Esophagus muscularis mucosa (tissue), 4 donors: Measurements from ENCODE around the gene PLEKHA3. TPM values are rescaled to one million over a fixed set of nuclear protein-coding genes. Genes with fewer than 3 reads are reported as not detected.
A peak's percentile ranks its signal among the peaks of the same experiment; 100 is the strongest.

Experiments
- DNase-seq: peaks from one replicate; pipeline ENCODE4 v3.0.0-alpha.2; 2017; ENCODE audit errors: extremely low spot score
- H3K27ac ChIP-seq, 4 donors: fragments of 200-600 bp; sonication (generic); replicated peaks in 1 of 4; 1 replicate in 3 of 4; 2 replicates in 1 of 4; pipeline ENCODE4 v1.5.1; 2016 to 2019; ENCODE audit warnings: mild to moderate bottlenecking in 1 of 4
- H3K27me3 ChIP-seq, 4 donors: fragments of 200-600 bp; sonication (generic); one replicate each; pipeline versions ENCODE4 v1.5.1 to v1.6.0; 2016 to 2019
- H3K36me3 ChIP-seq, 4 donors: fragments of 200-600 bp; sonication (generic); one replicate each; pipeline ENCODE4 v1.5.1; 2016 to 2019
- H3K4me1 ChIP-seq, 4 donors: fragments of 200-600 bp; sonication (generic); one replicate each; pipeline ENCODE4 v1.5.1; 2016 to 2019
- H3K4me3 ChIP-seq, 4 donors: fragments of 200-600 bp; sonication (generic); 1 replicate in 2 of 4; 2 replicates in 2 of 4; pipeline ENCODE4 v1.5.1; 2016 to 2019; ENCODE audit warnings: mild to moderate bottlenecking in 4 of 4, moderate library complexity in 1 of 4
- H3K9me3 ChIP-seq, 4 donors: fragments of 200-600 bp; sonication (generic); 1 replicate in 3 of 4; 2 replicates in 1 of 4; pipeline ENCODE4 v1.5.1; 2016 to 2019
- EP300 ChIP-seq: sonication (generic); formaldehyde crosslinking; IDR thresholded peaks from one replicate; pipeline ENCODE4 v1.6.1; 2017; ENCODE audit warnings: antibody characterized with exemption
- POLR2A ChIP-seq: fragments of 450-650 bp; IDR thresholded peaks from one replicate; pipeline ENCODE4 v1.6.1; 2017; ENCODE audit warnings: antibody characterized with exemption, moderate library complexity, mild to moderate bottlenecking, low read depth
- POLR2AphosphoS5 ChIP-seq, 2 donors: sonication (generic); formaldehyde crosslinking; IDR thresholded peaks; one replicate each; pipeline ENCODE4 v1.6.1; 2017; ENCODE audit warnings: antibody characterized with exemption in 2 of 2
- WGBS: methylation state at CpG from one replicate; pipeline ENCODE4 v1.1.5; 2018; 5-methylcytosine and 5-hydroxymethylcytosine counted together
- intact Hi-C: fragments of 100-400 bp; cut with DNase I; formaldehyde crosslinking; loops from one replicate; pipeline ENCODE4 v1.15.1; 2023
- total RNA-seq, 4 donors: library from RNA; depleted of rRNA; stranded (reverse); fragments of >200 nt; gene quantifications; one replicate each; pipeline versions ENCODE4 v1.1.0 to v1.2.1, GENCODE V29; 2016
- TF ChIP-seq, protein P1 (sequence below), 3 experiments: fragments of 200-600 bp in 2 of 3; fragments of 450-650 bp in 1 of 3; sonication (generic) in 2 of 3; IDR thresholded peaks; one replicate each; pipeline ENCODE4 v1.5.1; 2017 to 2019; ENCODE audit warnings: antibody characterized with exemption in 3 of 3, mild to moderate bottlenecking in 2 of 3, moderate library complexity in 1 of 3

PLEKHA3 gene
- total RNA-seq, 4 donors from 2014 or later, result 20.8 to 30.0 (median 26.5) TPM

DNA sequence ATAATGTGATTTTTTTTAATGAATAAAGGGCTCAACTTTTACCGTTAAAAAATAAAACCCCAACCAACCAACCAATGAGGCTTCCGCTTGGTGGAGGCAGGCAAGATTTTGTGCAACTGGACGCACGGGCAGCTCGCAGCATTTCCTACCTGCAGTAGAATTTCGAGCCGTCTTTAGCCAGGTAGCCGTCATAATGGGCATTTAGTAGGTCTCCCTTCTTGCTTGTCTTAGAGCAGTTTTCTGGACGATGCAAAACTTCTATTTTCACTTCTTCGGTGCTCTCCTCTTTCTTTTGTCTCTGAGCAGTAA is 2.2 kb upstream of the PLEKHA3 start:
- Histone ChIP-seq H3K4me3 (peak overlapping the region; percentile 66 to 84 (median 80)), H3K36me3 (no peaks in the 10 kb centered on the region), H3K27ac (peak overlapping the region; percentile 93 to 96 (median 96)), H3K4me1 (peaks cover 42 to 68% (median 55%) of the 10 kb centered on the region in 4 donors), H3K27me3 (no peaks in the 10 kb centered on the region), H3K9me3 (no peaks in the 10 kb centered on the region)
- TF ChIP-seq POLR2AphosphoS5 (IDR thresholded peaks at IDR 0.05) (no peak), EP300 (no peak), POLR2A (no peak)
- TF ChIP-seq, protein P1, sequence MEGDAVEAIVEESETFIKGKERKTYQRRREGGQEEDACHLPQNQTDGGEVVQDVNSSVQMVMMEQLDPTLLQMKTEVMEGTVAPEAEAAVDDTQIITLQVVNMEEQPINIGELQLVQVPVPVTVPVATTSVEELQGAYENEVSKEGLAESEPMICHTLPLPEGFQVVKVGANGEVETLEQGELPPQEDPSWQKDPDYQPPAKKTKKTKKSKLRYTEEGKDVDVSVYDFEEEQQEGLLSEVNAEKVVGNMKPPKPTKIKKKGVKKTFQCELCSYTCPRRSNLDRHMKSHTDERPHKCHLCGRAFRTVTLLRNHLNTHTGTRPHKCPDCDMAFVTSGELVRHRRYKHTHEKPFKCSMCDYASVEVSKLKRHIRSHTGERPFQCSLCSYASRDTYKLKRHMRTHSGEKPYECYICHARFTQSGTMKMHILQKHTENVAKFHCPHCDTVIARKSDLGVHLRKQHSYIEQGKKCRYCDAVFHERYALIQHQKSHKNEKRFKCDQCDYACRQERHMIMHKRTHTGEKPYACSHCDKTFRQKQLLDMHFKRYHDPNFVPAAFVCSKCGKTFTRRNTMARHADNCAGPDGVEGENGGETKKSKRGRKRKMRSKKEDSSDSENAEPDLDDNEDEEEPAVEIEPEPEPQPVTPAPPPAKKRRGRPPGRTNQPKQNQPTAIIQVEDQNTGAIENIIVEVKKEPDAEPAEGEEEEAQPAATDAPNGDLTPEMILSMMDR (IDR thresholded peaks at IDR 0.05), result no peak
- DNase-seq, result no peak
- intact Hi-C loops, result loop anchor here (2.0 kb wide), 1 partner anchor 27 kb away; the partner anchor contains the start of genes PJVK and PRKRA
- WGBS, result 1% methylated on average over 10 of the region's 10 CpGs

DNA sequence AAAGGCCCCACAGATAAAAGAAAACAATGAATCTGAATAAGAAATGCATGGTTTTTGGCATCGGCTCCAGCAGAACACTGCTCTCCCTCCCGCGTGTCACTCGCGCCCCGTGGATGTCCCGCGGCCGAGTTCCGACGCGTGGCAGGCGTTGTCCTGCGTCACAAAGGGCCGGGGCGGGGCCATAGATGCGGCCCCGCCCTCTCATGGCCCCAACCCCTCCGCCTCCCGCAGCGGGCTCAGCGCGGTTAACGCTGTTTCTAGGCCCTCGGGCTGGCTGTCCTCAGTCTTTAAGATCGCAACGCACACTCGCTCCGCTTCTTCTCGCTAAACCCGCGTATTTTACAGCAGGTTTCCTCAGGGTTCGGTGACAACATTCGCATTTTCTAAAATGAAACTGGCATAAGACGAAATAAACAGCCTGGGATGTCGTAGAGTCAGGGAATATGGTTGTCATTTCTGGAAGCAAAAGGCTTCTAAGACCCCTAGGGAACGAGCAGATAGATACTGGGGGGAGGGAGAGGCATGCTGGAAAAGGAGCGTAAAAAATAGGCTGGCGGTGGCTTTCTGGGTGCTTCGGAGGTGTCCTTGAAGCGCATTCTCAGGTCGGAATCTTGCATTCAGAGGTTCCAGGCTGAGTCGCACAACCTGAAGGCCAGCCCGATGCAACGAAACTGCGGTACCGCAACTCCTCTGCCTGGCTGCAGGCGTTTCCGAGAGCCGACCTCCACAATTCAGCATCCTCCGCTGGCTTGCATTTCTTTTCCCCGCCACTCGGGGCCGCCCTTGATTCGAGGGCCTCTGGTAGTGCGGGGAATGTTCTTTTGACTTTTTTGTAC is 1.6 kb upstream of the PLEKHA3 start, which contains the start of gene FKBP7:
TSS of gene FKBP7 (minus strand) at position 162 of the 836 bp plus-strand sequence. CDS start at position 61, 101 bp downstream.
- WGBS, result 3% methylated on average over 47 of the region's 56 CpGs
- no peaks in the 10 kb centered on the region for H3K9me3 ChIP-seq
- peak; percentile 93 for DNase-seq
- H3K27ac ChIP-seq, result peak within 1 kb of the TSS; percentile 93 to 96 (median 96)
- intact Hi-C loops, result loop anchor here (2.0 kb wide), 1 partner anchor 28 kb away; the partner anchor contains the start of genes PJVK and PRKRA
- no peaks in the 10 kb centered on the region for H3K36me3 ChIP-seq
- H3K27me3 ChIP-seq, result no peaks in the 10 kb centered on the region
- H3K4me1 ChIP-seq, result peaks cover 47 to 70% (median 60%) of the 10 kb centered on the region in 4 donors
- peak within 1 kb of the TSS; percentile 66 to 84 (median 80) for H3K4me3 ChIP-seq
- TF ChIP-seq, protein P1 (IDR thresholded peaks at IDR 0.05), result peak; percentile 56 to 83 (median 62)
- TF ChIP-seq POLR2A, result peak; percentile 8
- TF ChIP-seq EP300, result peak; percentile 60
- peak; percentile 93 to 96 for TF ChIP-seq POLR2AphosphoS5 (IDR thresholded peaks at IDR 0.05)

DNA sequence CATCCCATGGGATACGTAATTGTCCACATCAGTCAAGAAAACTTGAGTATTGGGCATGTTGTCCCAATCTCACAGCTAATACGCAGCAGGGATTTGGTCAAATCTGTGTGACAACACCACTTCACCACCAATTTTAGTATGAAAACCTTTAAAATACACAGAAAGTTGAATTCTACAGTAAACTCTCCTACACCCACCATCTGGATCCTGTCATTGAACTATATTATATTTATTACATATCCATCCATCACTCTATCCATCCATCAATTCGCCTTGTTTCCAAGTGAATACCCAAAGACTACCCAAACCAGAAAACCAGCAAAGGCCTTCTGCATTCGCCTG is 1.0 kb upstream of the PLEKHA3 start:
- intact Hi-C loops, result loop anchor here (2.0 kb wide), 1 partner anchor 28 kb away; the partner anchor contains the start of genes PJVK and PRKRA
- H3K9me3 ChIP-seq, result no peaks in the 10 kb centered on the region
- H3K4me1 ChIP-seq, result peaks cover 45 to 70% (median 60%) of the 10 kb centered on the region in 4 donors

DNA sequence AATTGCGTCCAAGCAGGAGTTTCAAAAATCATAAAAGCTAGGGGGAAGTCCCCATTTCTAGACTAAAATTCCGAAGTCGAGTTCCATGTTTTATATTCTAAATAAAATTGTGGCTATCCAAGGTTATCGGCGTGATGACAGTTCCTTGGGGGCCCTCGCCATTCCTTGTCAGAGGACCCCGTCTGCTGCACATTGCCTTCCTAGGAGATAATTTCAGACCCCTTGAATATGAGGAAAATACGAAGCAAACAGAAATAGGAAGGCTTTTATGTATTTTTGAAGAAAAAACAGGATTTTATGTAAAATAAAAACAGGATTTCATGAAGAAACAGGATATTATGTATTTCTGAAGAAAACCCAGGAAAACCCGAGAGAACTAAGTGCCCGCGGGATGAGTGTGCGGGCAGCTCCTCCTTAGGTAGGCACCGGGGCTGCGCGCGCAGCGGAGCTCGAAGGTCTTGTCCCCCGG is 465 bp upstream of the PLEKHA3 start:
- peaks cover 50 to 70% (median 62%) of the 10 kb centered on the region in 4 donors for H3K4me1 ChIP-seq

More for the DNA sequence above, 1.0 kb upstream of the PLEKHA3 start:
- DNase-seq, result no peak
- 54% methylated on average over 4 of the region's 4 CpGs for WGBS
- no peak for TF ChIP-seq POLR2AphosphoS5 (IDR thresholded peaks at IDR 0.05)
- no peak for TF ChIP-seq POLR2A
- no peak for TF ChIP-seq EP300
- TF ChIP-seq, protein P1 (IDR thresholded peaks at IDR 0.05), result no peak
- peak overlapping the region; percentile 93 to 96 (median 96) for H3K27ac ChIP-seq
- peak overlapping the region; percentile 66 to 84 (median 80) for H3K4me3 ChIP-seq
- H3K27me3 ChIP-seq, result no peaks in the 10 kb centered on the region
- H3K36me3 ChIP-seq, result no peaks in the 10 kb centered on the region

More for the DNA sequence above, 465 bp upstream of the PLEKHA3 start:
- no peak for DNase-seq
- TF ChIP-seq POLR2AphosphoS5 (IDR thresholded peaks at IDR 0.05) (no peak), POLR2A (no peak), EP300 (no peak)
- TF ChIP-seq, protein P1 (IDR thresholded peaks at IDR 0.05), result no peak
- H3K27ac ChIP-seq, result peak overlapping the region; percentile 93 to 96 (median 96)
- no peaks in the 10 kb centered on the region for H3K9me3 ChIP-seq
- peak overlapping the region; percentile 79 to 89 (median 83) for H3K4me3 ChIP-seq
- H3K27me3 ChIP-seq, result no peaks in the 10 kb centered on the region
- no peaks in the 10 kb centered on the region for H3K36me3 ChIP-seq
- 28% methylated on average over 19 of the region's 19 CpGs for WGBS
- intact Hi-C loops, result loop anchor here (2.0 kb wide), 1 partner anchor 29 kb away; the partner anchor contains the start of genes PJVK and PRKRA
